A673 (cell line): Measurements from ENCODE around the gene AZIN2. TPM values are rescaled to one million over a fixed set of nuclear protein-coding genes. Genes with fewer than 3 reads are reported as not detected.

Source experiments
- Bru-seq: library from RNA; stranded (reverse); fragments of 400-500 nt; gene quantifications from one replicate; lab custom pipeline; 2021; lab: Mats Ljungman, UMichigan
- BruChase-seq, 2 experiments: library from RNA; stranded (reverse); fragments of 400-500 nt; gene quantifications; one replicate each; lab custom pipeline; 2021; lab: Mats Ljungman, UMichigan
- BruUV-seq: library from RNA; stranded (reverse); fragments of 400-500 nt; replicated peaks from 2 replicates; lab custom pipeline; 2021; lab: Mats Ljungman, UMichigan
- CTCF ChIA-PET: fragments of 300-600 bp; sonication (Branson Sonifier 250); formaldehyde crosslinking; loops from one replicate; lab custom pipeline; 2022; ENCODE audit warnings: antibody characterized with exemption; lab: Charles Lee
- POLR2A ChIA-PET: fragments of 300-600 bp; sonication (Branson Sonifier 250); formaldehyde crosslinking; loops from one replicate; lab custom pipeline; 2022; ENCODE audit warnings: antibody characterized with exemption; ENCODE audit not compliant: low non-redundant PET; lab: Charles Lee
- DNase-seq: peaks from one replicate; pipeline ENCODE4 v3.0.0-alpha.2; 2015; ENCODE audit warnings: low spot score
- H3K27ac ChIP-seq: fragments of 200-600 bp; sonication (generic); 2 replicates; pipeline ENCODE4 v1.5.1; 2016; ENCODE audit warnings: mixed run types, low read depth, mild to moderate bottlenecking, mixed read lengths, antibody characterized with exemption, low read length; ENCODE audit not compliant: poor library complexity, severe bottlenecking
- H3K27me3 ChIP-seq: fragments of 200-600 bp; sonication (generic); replicated peaks from 2 replicates; pipeline ENCODE4 v1.6.1; 2017; ENCODE audit warnings: mixed run types, low read depth, mild to moderate bottlenecking, mixed read lengths, antibody characterized with exemption, low read length; ENCODE audit not compliant: insufficient read depth, poor library complexity
- H3K36me3 ChIP-seq: fragments of 200-600 bp; sonication (generic); 2 replicates; pipeline ENCODE4 v1.6.1; 2016; ENCODE audit warnings: mixed run types, mild to moderate bottlenecking, mixed read lengths, antibody characterized with exemption, low read length; ENCODE audit not compliant: insufficient read depth, poor library complexity, severe bottlenecking
- H3K4me1 ChIP-seq: fragments of 200-600 bp; sonication (generic); 2 replicates; pipeline ENCODE4 v1.6.1; 2017; ENCODE audit warnings: mixed run types, mild to moderate bottlenecking, mixed read lengths, antibody characterized with exemption, low read length; ENCODE audit not compliant: insufficient read depth, poor library complexity, severe bottlenecking
- H3K4me3 ChIP-seq: fragments of 200-600 bp; sonication (generic); 2 replicates; pipeline ENCODE4 v1.5.1; 2016; ENCODE audit warnings: low read depth, mixed run types, mild to moderate bottlenecking, mixed read lengths, low read length; ENCODE audit not compliant: poor library complexity, severe bottlenecking
- H3K9me3 ChIP-seq: fragments of 200-600 bp; sonication (generic); 2 replicates; pipeline ENCODE4 v1.6.1; 2016; ENCODE audit warnings: mixed run types, low read depth, mild to moderate bottlenecking, mixed read lengths, antibody characterized with exemption, low read length; ENCODE audit not compliant: poor library complexity, severe bottlenecking
- CTCF ChIP-seq: fragments of 300-800, 200-600 bp; sonication (generic); conservative IDR thresholded peaks from 2 replicates; pipeline ENCODE4 v1.5.1; 2017; ENCODE audit warnings: low read depth, mild to moderate bottlenecking, antibody characterized with exemption, low read length, moderate library complexity, mixed read lengths
- EZH2 ChIP-seq: fragments of 200-600 bp; sonication (generic); IDR thresholded peaks from 2 replicates; pipeline ENCODE4 v1.6.1; 2017; ENCODE audit warnings: borderline replicate concordance, low read depth, mild to moderate bottlenecking, mixed read lengths, antibody characterized with exemption, low read length; ENCODE audit not compliant: poor library complexity, severe bottlenecking
- intact Hi-C: fragments of 100-400 bp; cut with micrococcal nuclease; formaldehyde crosslinking; loops from one replicate; pipeline ENCODE4 v1.10.0; 2022; ENCODE audit not compliant: unreplicated experiment
- long read RNA-seq: library from polyadenylated mRNA; stranded (forward); transcript quantifications from one replicate; pipeline ENCODE4 v2.0.0, GENCODE V29; 2022
- total RNA-seq: library from RNA; stranded (reverse); gene quantifications from 2 replicates; pipeline ENCODE4 v1.2.3, GENCODE V29; 2021

Gene AZIN2
- 3.6 and 4.6 TPM in 2 replicates for total RNA-seq
- Bru-seq, nascent RNA = percentile 46 among the genes with signal in this experiment
- percentile 56 among the genes with signal in this experiment for BruChase-seq, experiment 1, labeled RNA remaining after a 2-hour chase
- percentile 49 among the genes with signal in this experiment for BruChase-seq, experiment 2, labeled RNA remaining after a 6-hour chase
- long read RNA-seq, partial matches to known transcripts = 1 of 9 reads
- long read RNA-seq, other reads (novel, unspliced or antisense) = 8 of 9 reads

- no peaks in the 10 kb centered on the region for H3K27me3 ChIP-seq
- peak within 1 kb of the TSS; percentile 58 for H3K27ac ChIP-seq
- TSS peak; percentile 32 for BruUV-seq
- H3K4me1 ChIP-seq = peaks cover 4% of the 10 kb centered on the region
- intact Hi-C loops = loop anchor here (10.0 kb wide), 1 partner anchor 636 kb away; no protein-coding TSS in a partner anchor
- peak; percentile 95 for DNase-seq
- H3K4me3 ChIP-seq = peak within 1 kb of the TSS; percentile 68
- no peaks in the 10 kb centered on the region for H3K9me3 ChIP-seq
- no peaks in the 10 kb centered on the region for H3K36me3 ChIP-seq
- POLR2A ChIA-PET = no interaction called here
- CTCF ChIA-PET = interaction anchor here (0.6 kb wide), 1 partner anchor 10 kb away, joined by 3 read pairs; no protein-coding TSS in a partner anchor
- no peak for TF ChIP-seq EZH2
- no peak for TF ChIP-seq CTCF
These were observed at the start of gene AZIN2 for GRCh38 chr1:33080885-33081553. AZIN2 (plus strand) TSS chr1:33081153; CDS start chr1:33082250, 1,097 bp downstream.

GRCh38 chr1:33031506-33031905 is 49.4 kb upstream of the AZIN2 start:
- no peak overlapping the region for H3K4me3 ChIP-seq
- DNase-seq = no peak
- no TSS peak for BruUV-seq
- no peaks in the 10 kb centered on the region for H3K9me3 ChIP-seq
- H3K27ac ChIP-seq = no peak overlapping the region
- POLR2A ChIA-PET = no interaction called here
- no peak for TF ChIP-seq CTCF
- no peak for TF ChIP-seq EZH2
- H3K27me3 ChIP-seq = no peaks in the 10 kb centered on the region
- CTCF ChIA-PET = no interaction called here
- H3K4me1 ChIP-seq = peaks cover 24% of the 10 kb centered on the region
- intact Hi-C loops = no loop called here
- peaks cover 7% of the 10 kb centered on the region for H3K36me3 ChIP-seq

GRCh38 chr1:33032126-33032869 is 48.7 kb upstream of the AZIN2 start:
- TF ChIP-seq EZH2 (no peak), CTCF (no peak)
- Histone ChIP-seq H3K27ac (no peak overlapping the region), H3K9me3 (no peaks in the 10 kb centered on the region), H3K4me1 (peaks cover 19% of the 10 kb centered on the region), H3K36me3 (peaks cover 7% of the 10 kb centered on the region), H3K4me3 (no peak overlapping the region), H3K27me3 (no peaks in the 10 kb centered on the region)
- no peak for DNase-seq
- intact Hi-C loops = no loop called here
- POLR2A ChIA-PET = no interaction called here
- no TSS peak for BruUV-seq
- CTCF ChIA-PET = no interaction called here
